GM12874 (cell line): Measurements from ENCODE around the gene TMEM134.

Experiments
- TF ChIP-seq, protein P1 (sequence below): IDR thresholded peaks from 2 replicates; pipeline ENCODE4 v1.5.1; 2011; ENCODE audit warnings: low read depth, mild to moderate bottlenecking, control low read depth, low read length, moderate library complexity; ENCODE audit not compliant: insufficient read depth

TMEM134 gene

DNA sequence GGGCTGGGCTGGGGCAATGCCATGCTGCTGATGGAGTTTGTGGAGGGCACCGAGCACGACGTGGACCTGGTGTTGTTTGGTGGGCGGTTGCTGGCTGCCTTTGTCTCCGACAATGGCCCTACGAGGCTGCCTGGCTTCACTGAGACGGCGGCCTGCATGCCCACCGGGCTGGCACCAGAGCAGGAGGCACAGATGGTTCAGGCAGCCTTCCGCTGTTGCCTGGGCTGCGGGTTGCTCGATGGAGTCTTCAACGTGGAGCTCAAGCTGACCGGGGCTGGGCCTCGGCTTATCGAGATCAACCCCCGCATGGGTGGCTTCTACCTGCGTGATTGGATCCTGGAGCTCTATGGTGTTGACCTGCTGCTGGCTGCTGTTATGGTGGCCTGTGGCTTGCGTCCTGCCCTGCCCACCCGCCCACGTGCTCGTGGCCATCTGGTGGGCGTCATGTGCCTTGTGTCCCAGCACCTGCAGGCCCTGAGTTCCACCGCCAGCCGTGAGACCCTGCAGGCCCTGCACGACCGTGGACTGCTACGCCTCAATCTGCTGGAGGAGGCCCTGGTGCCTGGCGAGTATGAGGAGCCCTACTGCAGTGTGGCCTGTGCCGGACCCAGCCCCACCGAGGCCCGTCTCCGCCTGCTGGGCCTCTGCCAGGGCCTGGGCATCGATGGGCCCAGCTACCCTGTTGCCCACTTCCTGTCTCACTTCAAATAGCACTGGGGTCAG is 45.0 kb downstream of the TMEM134 start:
- TF ChIP-seq, protein P1, sequence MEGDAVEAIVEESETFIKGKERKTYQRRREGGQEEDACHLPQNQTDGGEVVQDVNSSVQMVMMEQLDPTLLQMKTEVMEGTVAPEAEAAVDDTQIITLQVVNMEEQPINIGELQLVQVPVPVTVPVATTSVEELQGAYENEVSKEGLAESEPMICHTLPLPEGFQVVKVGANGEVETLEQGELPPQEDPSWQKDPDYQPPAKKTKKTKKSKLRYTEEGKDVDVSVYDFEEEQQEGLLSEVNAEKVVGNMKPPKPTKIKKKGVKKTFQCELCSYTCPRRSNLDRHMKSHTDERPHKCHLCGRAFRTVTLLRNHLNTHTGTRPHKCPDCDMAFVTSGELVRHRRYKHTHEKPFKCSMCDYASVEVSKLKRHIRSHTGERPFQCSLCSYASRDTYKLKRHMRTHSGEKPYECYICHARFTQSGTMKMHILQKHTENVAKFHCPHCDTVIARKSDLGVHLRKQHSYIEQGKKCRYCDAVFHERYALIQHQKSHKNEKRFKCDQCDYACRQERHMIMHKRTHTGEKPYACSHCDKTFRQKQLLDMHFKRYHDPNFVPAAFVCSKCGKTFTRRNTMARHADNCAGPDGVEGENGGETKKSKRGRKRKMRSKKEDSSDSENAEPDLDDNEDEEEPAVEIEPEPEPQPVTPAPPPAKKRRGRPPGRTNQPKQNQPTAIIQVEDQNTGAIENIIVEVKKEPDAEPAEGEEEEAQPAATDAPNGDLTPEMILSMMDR: no peak

DNA sequence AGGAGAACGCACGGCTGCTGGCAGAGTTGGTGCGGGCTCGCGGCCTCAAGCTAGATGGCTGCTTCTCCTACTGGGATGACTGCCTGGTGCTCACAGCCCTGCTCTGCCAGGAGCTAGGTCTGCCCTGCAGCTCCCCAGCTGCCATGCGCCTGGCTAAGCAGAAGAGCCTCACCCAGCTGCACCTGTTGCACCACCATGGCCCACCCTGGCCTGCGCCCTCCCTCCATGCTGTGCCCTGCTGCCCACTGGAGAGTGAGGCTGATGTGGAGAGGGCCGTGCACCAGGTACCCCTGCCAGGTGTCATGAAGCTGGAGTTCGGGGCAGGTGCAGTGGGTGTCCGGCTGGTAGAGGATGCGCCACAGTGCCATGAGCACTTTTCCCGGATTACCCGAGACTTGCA is 45.6 kb downstream of the TMEM134 start:
- TF ChIP-seq, protein P1: no peak

DNA sequence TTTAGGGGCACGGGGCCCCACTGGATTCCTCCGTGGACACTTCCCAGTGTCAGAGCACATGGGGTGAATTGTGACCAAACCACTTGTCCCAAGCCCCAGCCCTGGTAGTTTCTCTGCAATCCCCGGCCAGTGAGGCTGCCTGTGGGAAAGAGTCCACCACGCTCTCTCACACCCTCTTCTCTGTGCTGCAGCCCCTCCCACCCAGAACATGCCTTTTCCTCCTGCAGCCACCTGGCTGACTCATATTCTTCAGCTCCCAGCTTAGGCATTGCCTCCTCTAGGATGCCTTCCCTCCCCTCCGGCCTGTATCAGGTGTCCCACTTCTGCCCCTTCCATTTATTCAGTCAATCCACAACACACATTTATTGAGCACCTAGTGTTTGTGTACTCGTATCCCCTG is 46.2 kb downstream of the TMEM134 start:
- TF ChIP-seq, protein P1: no peak

GRCh38 chr11:67421430-67422031 is 47.5 kb downstream of the TMEM134 start:
- TF ChIP-seq, protein P1: no peak

DNA sequence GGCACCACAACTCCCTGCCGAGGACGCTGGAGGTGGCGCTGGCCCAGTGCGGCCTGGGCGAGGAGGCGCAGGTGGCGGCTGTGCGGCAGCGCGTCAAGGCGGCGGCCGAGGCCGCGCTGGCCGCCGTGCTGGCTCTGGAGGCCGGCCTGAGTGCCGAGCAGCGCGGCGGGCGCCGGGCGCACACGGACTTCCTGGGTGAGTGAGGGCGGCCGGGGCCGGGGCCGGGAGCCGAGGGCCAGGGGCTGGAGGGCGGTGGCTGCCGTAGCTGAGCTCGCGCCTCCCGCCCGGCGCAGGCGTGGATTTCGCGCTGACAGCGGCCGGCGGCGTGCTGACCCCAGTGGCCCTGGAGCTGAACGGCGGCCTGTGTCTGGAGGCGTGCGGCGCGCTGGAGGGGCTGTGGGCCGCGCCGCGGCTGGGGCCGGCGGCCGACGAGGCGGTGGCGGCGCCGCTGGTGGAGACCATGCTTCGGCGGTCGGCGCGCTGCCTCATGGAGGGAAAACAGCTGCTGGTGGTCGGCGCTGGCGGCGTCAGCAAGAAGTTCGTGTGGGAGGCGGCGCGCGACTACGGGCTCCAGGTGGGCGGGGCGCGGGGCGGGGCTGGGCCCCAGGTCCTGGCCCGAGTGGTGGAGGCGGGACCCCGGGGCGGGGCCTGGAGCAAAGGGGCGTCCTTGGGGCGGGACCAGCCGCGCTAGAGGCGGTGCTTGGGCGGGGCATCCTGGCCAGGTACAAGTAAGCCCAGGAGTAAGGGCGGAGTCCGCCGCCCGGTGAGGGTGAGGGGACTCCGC is 48.2 kb downstream of the TMEM134 start:
- TF ChIP-seq, protein P1: no peak

GRCh38 chr11:67420147-67420645 is 48.9 kb downstream of the TMEM134 start:
- TF ChIP-seq, protein P1: no peak
